ENCODE results near the gene CYP2C19. TPM values are rescaled to one million over a fixed set of nuclear protein-coding genes. Genes with fewer than 3 reads are reported as not detected.
"Not testable (repeated sequence)": the region's sequence is repeated elsewhere in the genome, so short reads cannot be mapped to it uniquely, and the experiment has no call there.

CYP2C19 gene
- total RNA-seq, 4 donors from 2014 or later, result 0.17 to 1.2 (median 0.50) TPM

GRCh38 chr10:94889123-94889522, 126.6 kb downstream of the CYP2C19 start:
- DNase-seq (ENCODE audit: low spot score in 2 of 2), result no peak
- WGBS, 2 donors, result 65 to 72% methylated on average over 3 of the region's 3 CpGs
- no peak overlapping the region for H3K4me3 ChIP-seq (ENCODE audit: low read depth, poor library complexity, severe bottlenecking)
- intact Hi-C loops (cut with DNase I; ENCODE audit: low total_unique reads), result no loop called here
- no peak for TF ChIP-seq POLR2A (IDR thresholded peaks at IDR 0.05)
- TF ChIP-seq CTCF (IDR thresholded peaks at IDR 0.05), result no peak

DNA sequence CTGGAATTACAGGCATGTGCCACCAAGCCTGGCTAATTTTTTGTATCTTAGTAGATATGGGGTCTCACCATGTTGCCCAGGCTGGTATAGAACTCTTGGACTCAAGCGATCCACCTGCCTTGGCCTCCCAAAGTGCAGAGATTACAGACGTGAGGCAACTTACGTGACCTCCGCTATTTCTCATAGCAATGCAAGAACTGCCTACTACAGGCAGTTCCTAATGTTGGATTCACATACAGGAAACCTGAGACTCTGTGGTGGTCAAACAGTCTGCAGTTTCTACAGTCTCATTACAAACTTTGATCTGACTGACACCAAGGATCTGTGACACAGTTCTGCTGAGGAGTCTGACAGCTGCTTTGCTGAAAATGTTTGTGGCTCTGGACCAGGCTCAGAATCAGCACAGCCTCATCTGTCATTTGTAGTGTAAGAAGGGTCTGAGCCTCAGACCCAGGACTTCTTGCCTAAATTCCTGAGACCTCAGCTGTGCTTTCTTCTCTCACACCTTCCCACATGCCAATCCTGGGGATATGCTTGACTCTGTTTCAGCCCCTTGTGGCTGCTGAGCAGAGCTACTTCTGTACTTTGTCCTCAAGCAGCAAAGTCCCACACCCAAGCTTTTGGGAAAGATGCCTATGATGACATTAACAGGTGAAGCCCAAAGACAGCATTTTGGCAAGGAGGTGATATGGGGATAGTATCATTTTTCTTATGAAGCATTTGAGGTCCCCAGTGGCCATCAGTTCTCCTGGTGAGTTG, 128.0 kb downstream of the CYP2C19 start:
- intact Hi-C loops (cut with DNase I; ENCODE audit: low total_unique reads), result no loop called here
- H3K4me3 ChIP-seq (ENCODE audit: low read depth, poor library complexity, severe bottlenecking), result no peak overlapping the region
- DNase-seq (ENCODE audit: low spot score in 2 of 2), result no peak
- WGBS, 2 donors, result 85 to 88% methylated on average over 4 of the region's 4 CpGs
- TF ChIP-seq POLR2A (IDR thresholded peaks at IDR 0.05), result no peak
- no peak for TF ChIP-seq CTCF (IDR thresholded peaks at IDR 0.05)

DNA sequence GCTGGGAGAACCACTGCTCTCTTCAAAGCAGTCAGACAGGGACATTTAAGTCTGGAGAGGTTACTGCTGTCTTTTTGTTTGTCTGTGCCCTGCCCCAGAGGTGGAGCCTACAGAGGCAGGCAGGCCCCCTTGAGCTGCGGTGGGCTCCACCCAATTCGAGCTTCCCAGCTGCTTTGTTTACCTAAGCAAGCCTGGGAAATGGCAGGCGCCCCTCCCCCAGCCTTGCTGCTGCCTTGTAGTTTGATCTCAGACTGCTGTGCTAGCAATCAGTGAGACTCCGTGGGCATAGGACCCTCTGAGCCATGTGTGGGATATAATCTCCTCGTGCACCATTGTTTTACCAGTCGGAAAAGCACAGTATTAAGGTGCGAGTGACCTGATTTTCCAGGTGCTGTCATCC, 135.9 kb downstream of the CYP2C19 start:
- WGBS, 2 donors, result 62 to 76% methylated on average over 7 of the region's 7 CpGs
- DNase-seq (ENCODE audit: low spot score in 2 of 2); H3K4me3 ChIP-seq (ENCODE audit: low read depth, poor library complexity, severe bottlenecking); intact Hi-C loops (cut with DNase I; ENCODE audit: low total_unique reads): not testable (repeated sequence)

DNA sequence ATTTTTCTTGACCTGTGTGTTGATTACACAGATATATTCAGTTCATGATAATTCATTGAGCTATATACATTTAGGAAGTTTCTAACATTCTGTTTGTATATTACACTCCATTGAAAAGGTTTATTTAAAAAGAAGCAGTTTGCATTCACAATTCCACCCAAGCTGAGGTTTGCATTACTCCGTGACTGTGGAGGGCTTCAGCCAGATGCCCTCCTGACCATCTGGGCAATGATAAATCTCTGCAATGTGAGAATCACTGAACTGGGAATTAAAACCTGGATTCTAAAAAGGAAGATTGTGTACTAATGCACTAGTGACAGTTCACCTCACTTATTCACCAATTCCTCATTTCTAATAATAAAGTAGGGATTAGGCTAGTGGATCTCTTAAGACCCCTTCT, 139.6 kb downstream of the CYP2C19 start:
- DNase-seq (ENCODE audit: low spot score in 2 of 2), result no peak
- intact Hi-C loops (cut with DNase I; ENCODE audit: low total_unique reads), result no loop called here
- TF ChIP-seq POLR2A (IDR thresholded peaks at IDR 0.05) (no peak), CTCF (IDR thresholded peaks at IDR 0.05) (no peak)
- 83 to 94% methylated on average over 1 of the region's 1 CpG for WGBS, 2 donors
- H3K4me3 ChIP-seq (ENCODE audit: low read depth, poor library complexity, severe bottlenecking), result no peak overlapping the region

GRCh38 chr10:94902570-94902969, 140.1 kb downstream of the CYP2C19 start:
- intact Hi-C loops (cut with DNase I; ENCODE audit: low total_unique reads), result no loop called here
- no peak overlapping the region for H3K4me3 ChIP-seq (ENCODE audit: low read depth, poor library complexity, severe bottlenecking)
- TF ChIP-seq CTCF (IDR thresholded peaks at IDR 0.05) (no peak), POLR2A (IDR thresholded peaks at IDR 0.05) (no peak)
- WGBS, 2 donors, result 0% methylated on average over 1 of the region's 1 CpG
- no peak for DNase-seq (ENCODE audit: low spot score in 2 of 2)

Other genes starting within 250 kb of the CYP2C19 start
- gene HELLS, start 216.9 kb upstream of the CYP2C19 start, total RNA-seq, result 1 to 10 TPM; 6.0 to 9.5 (median 7.4) TPM
- gene CYP2C18, start 79.0 kb upstream of the CYP2C19 start, total RNA-seq, result 1 to 10 TPM; 2.7 to 6.8 (median 5.7) TPM
- 1 to 10 TPM in 1 of 4 donors, under 1 TPM in 1, not detected in 2; 0.81 to 1.4 TPM for gene CYP2C9, start 176.0 kb downstream of the CYP2C19 start, total RNA-seq

Data from lower leg skin (tissue), 4 donors.